ENCODE results near the gene FBXL7. TPM values are rescaled to one million over a fixed set of nuclear protein-coding genes. Genes with fewer than 3 reads are reported as not detected.

The FBXL7 gene
- total RNA-seq, 2 experiments from 2014 or later, result not detected

- POLR2A ChIA-PET, result no interaction called here
- H3K4me1 Mint-ChIP-seq (ENCODE audit: low read depth), result no peaks in the 10 kb centered on the region
- peaks cover 33% of the 10 kb centered on the region for H3K27me3 Mint-ChIP-seq
- peaks cover 2% of the 10 kb centered on the region for H3K9me3 Mint-ChIP-seq
- Histone ChIP-seq H3K4me3 (ENCODE audit: low read length) (no peak overlapping the region), H3K9me3 (ENCODE audit: control insufficient read depth in 1 of 2, insufficient read depth in 1 of 2, low read length in 2 of 2) (peaks cover 0 to 13% of the 10 kb centered on the region in 2 experiments), H3K27me3 (ENCODE audit: control insufficient read depth in 1 of 2, insufficient read depth in 2 of 2, low read length in 2 of 2) (peaks cover 18 to 26% of the 10 kb centered on the region in 2 experiments), H3K36me3 (ENCODE audit: insufficient read depth, low read length) (no peaks in the 10 kb centered on the region), H3K4me1 (ENCODE audit: insufficient read depth, low read length) (no peaks in the 10 kb centered on the region), H3K27ac (ENCODE audit: low read depth in 1 of 2, low read length in 2 of 2) (no peak overlapping the region)
- DNase-seq (no peak), ATAC-seq (ENCODE audit: poor library complexity) (no peak)
- no peaks in the 10 kb centered on the region for H3K36me3 Mint-ChIP-seq (ENCODE audit: low read depth)
- TF ChIP-seq, protein P1, sequence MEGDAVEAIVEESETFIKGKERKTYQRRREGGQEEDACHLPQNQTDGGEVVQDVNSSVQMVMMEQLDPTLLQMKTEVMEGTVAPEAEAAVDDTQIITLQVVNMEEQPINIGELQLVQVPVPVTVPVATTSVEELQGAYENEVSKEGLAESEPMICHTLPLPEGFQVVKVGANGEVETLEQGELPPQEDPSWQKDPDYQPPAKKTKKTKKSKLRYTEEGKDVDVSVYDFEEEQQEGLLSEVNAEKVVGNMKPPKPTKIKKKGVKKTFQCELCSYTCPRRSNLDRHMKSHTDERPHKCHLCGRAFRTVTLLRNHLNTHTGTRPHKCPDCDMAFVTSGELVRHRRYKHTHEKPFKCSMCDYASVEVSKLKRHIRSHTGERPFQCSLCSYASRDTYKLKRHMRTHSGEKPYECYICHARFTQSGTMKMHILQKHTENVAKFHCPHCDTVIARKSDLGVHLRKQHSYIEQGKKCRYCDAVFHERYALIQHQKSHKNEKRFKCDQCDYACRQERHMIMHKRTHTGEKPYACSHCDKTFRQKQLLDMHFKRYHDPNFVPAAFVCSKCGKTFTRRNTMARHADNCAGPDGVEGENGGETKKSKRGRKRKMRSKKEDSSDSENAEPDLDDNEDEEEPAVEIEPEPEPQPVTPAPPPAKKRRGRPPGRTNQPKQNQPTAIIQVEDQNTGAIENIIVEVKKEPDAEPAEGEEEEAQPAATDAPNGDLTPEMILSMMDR (IDR thresholded peaks at IDR 0.05), result no peak
- H3K27ac Mint-ChIP-seq, result no peak overlapping the region
- no peak overlapping the region for H3K4me3 Mint-ChIP-seq
- CTCF ChIA-PET, result no interaction called here
- intact Hi-C loops (cut with DNase I, micrococcal nuclease), result no loop called here
Measured at GRCh38 chr5:15496886-15497285, 3.1 kb upstream of the FBXL7 start.

- ATAC-seq (ENCODE audit: poor library complexity), result no peak
- ChIA-PET POLR2A (no interaction called here), CTCF (no interaction called here)
- no peaks in the 10 kb centered on the region for H3K36me3 Mint-ChIP-seq (ENCODE audit: low read depth)
- Histone ChIP-seq H3K27me3 (ENCODE audit: control insufficient read depth in 1 of 2, insufficient read depth in 2 of 2, low read length in 2 of 2) (peaks cover 18 to 26% of the 10 kb centered on the region in 2 experiments), H3K27ac (ENCODE audit: low read depth in 1 of 2, low read length in 2 of 2) (no peak overlapping the region), H3K4me3 (ENCODE audit: low read length) (no peak overlapping the region), H3K36me3 (ENCODE audit: insufficient read depth, low read length) (no peaks in the 10 kb centered on the region), H3K4me1 (ENCODE audit: insufficient read depth, low read length) (no peaks in the 10 kb centered on the region), H3K9me3 (ENCODE audit: control insufficient read depth in 1 of 2, insufficient read depth in 1 of 2, low read length in 2 of 2) (peaks cover 0 to 13% of the 10 kb centered on the region in 2 experiments)
- DNase-seq, result no peak
- peaks cover 45% of the 10 kb centered on the region for H3K27me3 Mint-ChIP-seq
- no peaks in the 10 kb centered on the region for H3K4me1 Mint-ChIP-seq (ENCODE audit: low read depth)
- no peak overlapping the region for H3K4me3 Mint-ChIP-seq
- TF ChIP-seq, protein P1 (IDR thresholded peaks at IDR 0.05), result no peak
- peaks cover 3% of the 10 kb centered on the region for H3K9me3 Mint-ChIP-seq
- intact Hi-C loops (cut with DNase I, micrococcal nuclease), result no loop called here
- no peak overlapping the region for H3K27ac Mint-ChIP-seq
Measured at GRCh38 chr5:15500325-15501001, 483 bp downstream of the FBXL7 start.

DNA sequence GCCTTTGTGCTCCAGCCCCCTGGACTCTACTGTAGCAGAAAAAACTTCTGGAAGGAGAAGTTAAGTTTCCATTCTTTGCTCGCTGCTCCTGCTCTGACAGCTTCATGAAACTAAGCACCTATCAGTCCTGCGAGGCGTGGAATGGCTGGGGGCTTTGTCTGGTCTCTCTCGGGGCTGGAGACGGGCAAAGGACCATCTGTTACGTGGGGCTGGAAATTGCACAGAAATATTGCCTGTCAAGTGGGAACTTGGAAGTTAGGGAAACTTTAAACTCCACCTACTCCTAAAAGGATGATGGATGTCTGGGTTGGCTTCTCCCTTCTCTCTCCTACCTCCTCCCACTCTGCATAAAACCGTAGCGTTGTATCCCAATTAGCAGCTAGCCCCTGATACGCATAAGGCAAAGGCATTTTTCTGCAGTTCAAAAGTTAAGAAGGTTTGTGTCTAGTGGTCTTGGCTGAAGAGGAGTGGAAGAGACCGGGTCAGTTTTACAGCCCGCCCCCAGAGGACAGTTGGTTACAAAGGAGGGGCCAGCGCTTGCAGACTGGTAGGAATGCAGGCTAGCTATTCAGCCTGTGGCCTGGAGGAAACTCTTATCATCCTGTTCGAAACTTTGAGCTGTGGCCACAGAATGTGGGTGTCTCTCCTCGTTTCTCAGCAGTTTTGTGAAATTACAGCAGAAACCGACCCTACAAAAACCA lies 1.3 kb downstream of the FBXL7 start:
- ATAC-seq (ENCODE audit: poor library complexity) (no peak), DNase-seq (no peak)
- H3K27me3 ChIP-seq (ENCODE audit: control insufficient read depth in 1 of 2, insufficient read depth in 2 of 2, low read length in 2 of 2), result peaks cover 18 to 26% of the 10 kb centered on the region in 2 experiments
- peaks cover 3% of the 10 kb centered on the region for H3K9me3 Mint-ChIP-seq
- H3K4me1 Mint-ChIP-seq (ENCODE audit: low read depth), result no peaks in the 10 kb centered on the region
- intact Hi-C loops (cut with DNase I, micrococcal nuclease), result no loop called here
- H3K36me3 Mint-ChIP-seq (ENCODE audit: low read depth), result no peaks in the 10 kb centered on the region
- no peaks in the 10 kb centered on the region for H3K4me1 ChIP-seq (ENCODE audit: insufficient read depth, low read length)
- H3K4me3 Mint-ChIP-seq, result no peak overlapping the region
- H3K36me3 ChIP-seq (ENCODE audit: insufficient read depth, low read length), result no peaks in the 10 kb centered on the region
- H3K27ac Mint-ChIP-seq, result no peak overlapping the region
- no peak overlapping the region for H3K4me3 ChIP-seq (ENCODE audit: low read length)
- no peak overlapping the region for H3K27ac ChIP-seq (ENCODE audit: low read depth in 1 of 2, low read length in 2 of 2)
- H3K9me3 ChIP-seq (ENCODE audit: control insufficient read depth in 1 of 2, insufficient read depth in 1 of 2, low read length in 2 of 2), result peaks cover 0 to 13% of the 10 kb centered on the region in 2 experiments
- ChIA-PET POLR2A (no interaction called here), CTCF (no interaction called here)
- H3K27me3 Mint-ChIP-seq, result peaks cover 45% of the 10 kb centered on the region
- TF ChIP-seq, protein P1 (IDR thresholded peaks at IDR 0.05), result no peak
